HG02973 (cell line): ENCODE results near the gene DNAH17.

Experiments
- ATAC-seq: cut with Tn5 transposase; IDR thresholded peaks from one replicate; pipeline ENCODE4 v1.9.1; 2021; ENCODE audit warnings: moderate library complexity; ENCODE audit not compliant: unreplicated experiment

The DNAH17 gene

DNA sequence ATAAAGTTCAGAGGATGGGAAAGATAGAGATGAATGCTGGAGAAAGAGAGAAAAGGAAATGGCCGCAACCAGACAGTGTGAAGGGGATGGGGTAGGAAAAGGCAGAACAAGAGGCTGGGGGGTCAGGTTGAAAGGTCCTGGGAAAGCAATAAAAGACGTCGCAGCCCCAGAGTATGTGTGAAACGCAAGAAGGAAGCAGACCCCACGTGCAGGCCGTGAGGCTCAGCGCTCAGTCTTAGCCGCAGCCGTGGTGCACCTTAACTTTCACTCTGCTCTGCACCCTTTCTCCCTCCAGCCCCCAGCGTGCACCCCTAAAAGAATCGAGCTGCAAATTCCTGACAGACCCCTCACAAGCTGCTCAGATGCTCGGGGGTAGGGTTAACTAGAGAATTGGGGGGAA lies 1.9 kb downstream of the DNAH17 start:
- no peak for ATAC-seq

DNA sequence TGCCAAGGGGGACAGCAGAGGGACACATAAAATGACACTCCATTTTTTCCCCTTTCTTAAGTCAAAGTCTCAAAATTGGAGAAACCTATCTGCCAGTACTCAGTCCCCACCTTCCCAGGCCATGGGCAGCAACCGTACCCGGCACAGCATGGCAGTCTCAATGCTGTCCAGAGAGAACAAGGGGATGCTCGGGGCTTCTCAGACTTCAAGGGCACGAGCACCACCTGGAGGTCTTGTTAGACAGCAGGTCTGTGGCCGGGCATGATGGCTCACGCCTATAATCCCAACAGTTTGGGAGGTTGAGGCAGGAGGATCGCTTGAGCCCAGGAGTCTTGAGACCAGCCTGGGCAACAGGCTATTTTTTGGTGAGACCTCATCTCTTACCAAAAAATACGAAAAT lies 3.2 kb downstream of the DNAH17 start:
- ATAC-seq = no peak

DNA sequence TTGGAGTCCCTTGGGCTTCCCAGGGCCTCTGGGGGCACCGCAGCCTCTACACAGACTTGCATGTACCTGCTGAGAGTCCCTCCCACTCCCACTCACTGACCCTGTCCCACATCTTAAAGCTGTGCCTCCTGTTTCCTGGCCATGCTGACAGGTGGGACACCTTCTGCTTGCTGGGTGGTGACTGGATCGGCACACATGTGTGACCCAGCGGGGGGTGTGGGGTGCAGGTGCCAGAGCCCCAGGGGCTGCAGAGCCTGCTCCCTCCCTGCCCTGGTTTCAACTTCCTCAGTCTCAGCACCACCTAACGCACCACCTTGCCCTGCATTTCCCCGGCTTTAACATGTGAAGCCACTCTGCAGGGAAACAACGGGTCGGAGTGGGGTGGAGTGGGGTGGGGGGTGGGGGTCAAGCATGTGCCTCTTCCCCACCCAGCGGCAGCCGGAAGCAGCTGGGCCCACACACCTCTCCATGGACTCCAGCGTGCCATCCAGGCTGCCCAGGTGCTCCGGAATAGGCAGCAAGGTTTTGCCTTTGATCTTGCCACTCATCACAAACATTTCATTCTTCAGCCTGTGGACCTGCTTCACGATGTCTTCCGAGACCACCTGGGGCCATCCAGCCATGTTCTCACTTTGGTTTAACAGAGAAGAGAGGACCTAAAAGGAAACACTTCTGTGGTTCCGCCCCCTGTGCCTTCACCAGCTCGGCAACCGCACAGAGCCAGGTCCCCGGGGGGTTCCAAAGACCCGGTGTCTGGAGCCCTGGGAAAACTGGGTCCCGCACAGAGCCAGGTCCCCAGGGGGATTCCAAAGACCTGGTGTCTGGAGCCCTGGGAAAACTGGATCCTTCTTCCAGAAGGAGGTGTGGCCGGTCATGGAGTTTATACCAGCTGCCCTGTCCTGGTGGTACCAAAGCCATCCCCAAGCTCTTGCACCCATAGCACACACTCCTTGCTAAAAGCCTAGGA lies 4.7 kb downstream of the DNAH17 start:
- ATAC-seq = no peak

DNA sequence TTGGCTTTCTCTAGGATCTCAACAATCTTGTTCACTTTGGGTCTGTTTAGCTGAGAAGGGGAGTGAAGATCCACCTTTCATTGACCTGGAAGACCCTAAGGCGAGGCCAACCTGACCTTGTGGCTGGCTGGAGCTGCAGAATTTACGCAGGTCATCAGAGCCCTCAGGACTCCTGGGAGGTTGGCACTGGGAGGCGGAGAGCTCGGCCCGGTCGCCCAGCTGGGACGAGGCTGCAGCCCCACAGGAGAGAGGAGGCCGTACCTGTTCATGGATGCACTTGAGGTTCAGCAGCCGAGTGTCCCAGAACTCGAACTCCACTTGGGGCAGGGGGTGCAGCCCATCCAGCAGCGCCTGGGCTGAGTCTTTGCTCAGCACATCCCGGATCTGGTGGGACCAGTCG lies 5.9 kb downstream of the DNAH17 start:
- ATAC-seq = no peak

DNA sequence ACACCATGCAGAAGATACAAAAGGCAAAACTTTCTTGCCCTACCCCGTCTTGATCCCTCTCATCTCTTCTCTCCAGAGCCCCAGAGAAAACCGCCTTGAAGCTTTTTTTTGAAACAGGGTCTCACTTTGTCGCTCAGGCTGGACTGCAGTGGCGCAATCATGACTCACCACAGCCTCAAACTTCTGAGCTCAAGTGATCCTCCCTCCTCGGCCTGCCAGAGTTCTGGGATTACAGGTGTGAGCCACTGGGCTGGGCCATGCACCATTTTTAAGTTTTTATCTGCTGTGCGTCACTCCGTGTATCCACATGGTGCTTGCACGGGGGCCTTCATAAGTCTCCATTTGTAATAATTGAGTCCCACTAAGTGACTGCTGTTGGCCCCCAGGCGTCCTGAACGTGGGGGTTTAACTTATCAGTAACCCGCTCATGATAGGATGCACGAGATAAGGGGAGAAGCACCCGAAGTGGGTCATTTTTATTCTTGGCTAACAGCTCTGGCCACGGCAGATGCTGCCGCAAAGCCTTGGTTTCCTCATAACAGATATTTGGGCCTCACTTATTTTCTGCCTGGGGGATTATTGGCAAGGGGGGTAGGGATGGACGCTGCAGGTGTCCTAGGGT lies 8.6 kb downstream of the DNAH17 start:
- no peak for ATAC-seq

DNA sequence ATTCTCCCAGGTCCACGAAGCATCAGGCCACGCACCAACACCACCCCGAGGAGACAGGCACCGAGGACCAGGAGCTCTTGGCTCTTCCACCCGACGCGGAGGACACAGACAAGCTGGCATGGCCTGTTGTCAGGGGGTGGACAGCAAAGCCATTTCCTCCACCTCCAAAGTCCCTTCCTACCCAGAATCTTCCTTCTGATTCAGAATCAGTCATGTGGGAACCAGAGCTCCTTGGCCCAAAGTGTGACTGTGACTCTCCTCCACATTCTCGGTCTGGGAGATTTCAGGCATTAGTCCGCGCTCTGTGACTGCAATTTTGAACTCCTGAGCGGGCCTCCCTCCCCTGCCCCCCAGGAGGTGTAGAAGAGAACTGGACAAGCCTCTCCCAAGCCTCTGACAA lies 9.2 kb downstream of the DNAH17 start:
- no peak for ATAC-seq

DNA sequence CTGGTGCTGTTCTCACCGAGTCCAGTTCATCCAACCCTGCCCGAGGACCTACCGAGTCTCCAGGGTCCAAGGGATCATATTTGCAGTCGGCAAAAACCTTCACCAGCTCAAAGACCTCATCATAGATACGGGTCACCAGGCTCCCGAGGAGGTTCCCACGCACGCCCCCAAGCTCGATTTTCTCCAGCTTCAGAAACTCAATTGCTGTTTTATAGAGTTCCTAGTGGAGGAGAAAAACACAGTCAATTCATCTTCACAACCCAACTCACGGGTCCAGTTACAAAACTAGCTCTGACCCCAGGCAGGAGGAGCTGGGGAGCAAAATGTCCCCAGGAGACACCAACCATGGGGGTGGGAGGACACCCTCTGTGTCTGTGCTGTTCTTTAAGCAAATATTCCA lies 10.2 kb downstream of the DNAH17 start:
- ATAC-seq = no peak

DNA sequence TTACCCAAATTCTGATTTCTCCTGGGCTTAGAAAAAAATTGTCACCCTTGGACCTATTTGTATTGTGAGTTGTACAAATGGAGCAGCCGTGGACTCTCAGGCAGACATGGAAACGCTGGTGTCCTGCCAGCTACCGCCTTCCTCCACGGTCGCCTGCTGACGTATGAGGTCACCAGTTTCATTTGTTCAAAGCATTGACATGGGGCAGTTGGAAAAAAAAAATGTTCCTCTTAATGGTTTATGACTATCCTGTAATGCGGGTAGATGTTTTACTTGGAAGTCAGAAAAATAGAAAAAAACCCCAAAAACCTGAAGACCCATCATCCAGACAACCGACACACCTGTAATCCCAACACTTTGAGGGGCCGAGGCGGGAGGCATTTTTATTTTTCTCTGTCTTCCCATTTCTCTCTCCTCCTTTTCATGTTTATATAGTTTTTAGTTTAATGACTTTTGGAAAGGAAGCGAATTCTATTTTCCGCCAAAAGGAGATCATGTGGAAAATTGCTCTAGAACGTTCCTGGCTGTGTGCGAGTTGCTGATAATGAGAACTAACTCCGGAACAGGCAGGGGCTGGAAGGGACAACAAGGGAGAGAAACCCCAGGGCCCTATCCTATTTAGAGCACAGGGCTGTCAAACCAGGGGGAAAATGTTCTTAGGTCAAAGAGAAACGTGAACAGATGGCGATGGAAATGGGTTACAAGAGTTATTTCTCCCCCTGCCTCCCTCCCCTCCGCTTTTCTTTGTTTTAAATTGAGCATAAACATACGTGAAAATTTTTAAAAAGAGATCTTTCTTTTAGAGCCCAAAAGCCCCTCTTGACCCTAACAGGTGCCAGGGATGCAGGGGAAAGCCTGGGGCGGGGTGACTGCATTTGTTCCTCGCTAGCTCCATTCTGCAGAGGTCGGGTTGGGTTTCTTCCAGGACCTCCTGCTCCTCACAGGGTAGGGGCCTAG lies 13.7 kb downstream of the DNAH17 start:
- no peak for ATAC-seq

DNA sequence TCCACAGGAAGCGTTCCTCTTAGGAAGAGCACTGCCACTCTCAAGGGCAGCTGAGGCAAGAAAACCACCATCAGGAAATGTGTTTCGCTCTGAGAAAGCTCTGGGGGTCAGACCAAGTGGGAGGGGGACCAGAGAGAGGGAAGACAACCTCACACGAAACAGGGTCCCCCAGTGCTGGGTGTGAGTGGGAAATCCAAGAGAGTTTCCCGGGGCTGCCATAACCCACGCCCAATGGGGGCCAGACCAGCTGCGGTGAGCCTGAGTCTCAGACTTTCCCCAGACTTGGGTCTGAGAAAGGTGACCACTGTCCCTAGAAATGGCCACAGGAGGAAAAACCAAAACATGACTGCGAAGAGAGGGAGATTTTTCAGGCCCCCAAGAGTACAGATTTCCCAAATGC lies 14.5 kb downstream of the DNAH17 start:
- no peak for ATAC-seq

DNA sequence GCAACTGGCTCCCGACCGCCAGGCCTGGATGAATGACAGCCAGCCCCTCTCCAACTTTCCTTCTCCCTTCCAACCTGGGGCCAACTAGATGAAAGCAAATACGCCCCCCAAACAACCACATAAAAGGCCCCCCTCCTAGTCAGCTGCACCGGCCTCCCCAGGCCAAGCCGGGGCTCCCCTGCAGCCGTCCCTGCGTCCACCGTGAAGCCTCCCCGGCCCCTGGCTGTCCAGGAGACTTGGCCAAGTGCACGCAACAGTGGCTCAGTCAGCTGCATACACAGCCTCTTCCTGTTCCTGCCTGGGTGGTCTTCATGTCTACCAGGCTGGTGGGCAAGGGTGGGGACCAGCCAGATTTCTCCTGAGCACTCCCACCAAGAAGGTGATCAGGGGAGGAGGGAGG lies 16.0 kb downstream of the DNAH17 start:
- no peak for ATAC-seq

DNA sequence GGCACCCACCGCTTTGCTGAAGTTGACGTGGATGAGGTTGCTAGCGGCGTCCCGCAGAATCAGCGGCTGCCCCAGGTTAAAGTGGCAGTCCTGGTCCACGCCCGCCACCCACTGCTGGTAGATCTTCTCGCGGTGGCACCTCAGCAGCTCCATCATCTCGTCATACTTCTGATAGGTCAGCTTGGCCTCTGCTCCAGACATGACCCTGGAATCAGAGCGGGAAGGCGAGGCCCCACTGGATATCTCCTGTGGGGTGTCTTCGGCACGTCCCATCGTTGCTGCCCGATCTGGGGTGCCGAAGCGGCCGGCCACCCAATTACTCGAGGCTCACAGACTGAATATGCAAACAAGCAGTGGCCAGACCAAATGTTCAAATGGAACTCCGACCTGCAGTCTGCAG lies 16.5 kb downstream of the DNAH17 start:
- ATAC-seq = no peak

DNA sequence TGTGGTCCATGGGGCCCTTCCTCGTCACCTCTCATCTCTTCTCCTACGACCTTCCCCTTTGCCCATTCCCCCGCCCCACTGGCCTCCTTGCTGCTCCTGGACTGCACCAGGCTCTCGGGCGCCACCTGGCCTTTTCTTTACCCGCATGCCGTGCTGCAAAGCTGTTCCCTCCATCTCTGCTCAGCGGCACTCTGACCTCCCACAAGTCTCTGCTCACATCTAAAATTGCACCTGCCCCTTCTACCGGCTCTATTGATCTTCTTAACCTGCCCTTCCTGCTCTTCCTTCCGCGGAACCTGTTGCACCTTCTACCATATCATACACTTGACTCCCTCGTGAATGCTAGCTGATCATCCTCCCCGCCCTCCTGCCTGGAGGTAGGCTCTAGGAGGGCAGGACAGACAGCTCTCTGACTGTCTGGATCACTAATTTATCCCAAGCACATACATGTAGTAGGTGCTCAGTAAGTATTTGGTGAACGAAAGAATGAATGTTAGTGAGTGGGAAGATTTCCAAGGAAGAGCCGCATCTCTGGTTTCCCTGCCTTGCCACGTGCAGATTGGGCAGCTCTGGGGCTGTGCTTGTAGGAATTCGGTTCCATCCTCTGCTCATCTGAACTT lies 17.3 kb downstream of the DNAH17 start:
- ATAC-seq = no peak

DNA sequence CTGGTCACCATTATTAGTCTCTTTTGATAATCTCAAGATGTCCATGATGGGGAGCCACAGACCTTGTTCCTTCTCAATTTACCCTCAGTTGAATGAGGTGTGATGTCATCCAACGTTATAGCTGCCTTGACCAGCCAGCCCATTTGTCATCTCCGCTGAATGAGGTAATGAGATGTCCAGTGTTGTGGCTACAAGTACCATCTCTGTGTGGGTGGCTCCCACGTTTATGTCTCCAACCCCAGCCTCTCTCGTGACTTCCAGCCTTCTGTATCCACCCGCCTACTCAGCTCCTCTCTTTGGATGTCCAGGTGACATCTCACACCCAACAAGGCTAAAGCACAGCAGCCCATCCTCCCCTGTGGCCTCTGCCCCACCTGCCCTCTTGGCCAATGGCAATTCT lies 18.2 kb downstream of the DNAH17 start:
- no peak for ATAC-seq

DNA sequence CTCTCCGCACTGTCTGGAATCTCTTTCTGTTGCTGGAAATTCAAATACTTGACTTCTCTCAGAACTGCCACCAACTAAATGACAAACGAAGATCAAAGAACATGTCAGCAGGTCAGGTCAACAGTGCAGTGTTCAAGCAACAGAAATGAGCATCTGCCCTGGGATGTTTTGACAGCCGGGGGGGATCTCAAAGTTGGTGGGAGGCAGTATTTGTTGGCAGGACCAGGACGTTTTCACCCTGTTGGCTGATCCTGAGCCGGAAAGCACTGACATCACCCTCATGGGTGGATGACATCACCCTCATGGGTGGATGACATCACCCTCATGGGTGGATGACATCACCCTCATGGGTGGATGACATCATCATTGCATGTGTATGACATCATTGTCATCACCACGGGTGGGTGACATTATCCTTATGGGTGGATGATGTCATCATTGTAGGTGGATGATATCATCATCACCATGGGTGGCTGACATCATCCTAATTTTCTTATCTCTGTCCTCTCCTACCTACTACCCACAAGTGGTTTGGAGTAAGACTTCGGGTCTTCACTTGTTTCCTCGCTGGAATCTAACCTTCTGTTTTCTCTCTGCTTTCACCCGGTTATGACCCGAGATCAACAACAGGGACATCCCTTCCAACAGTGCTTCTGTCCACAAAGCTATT lies 18.9 kb downstream of the DNAH17 start:
- ATAC-seq = no peak

DNA sequence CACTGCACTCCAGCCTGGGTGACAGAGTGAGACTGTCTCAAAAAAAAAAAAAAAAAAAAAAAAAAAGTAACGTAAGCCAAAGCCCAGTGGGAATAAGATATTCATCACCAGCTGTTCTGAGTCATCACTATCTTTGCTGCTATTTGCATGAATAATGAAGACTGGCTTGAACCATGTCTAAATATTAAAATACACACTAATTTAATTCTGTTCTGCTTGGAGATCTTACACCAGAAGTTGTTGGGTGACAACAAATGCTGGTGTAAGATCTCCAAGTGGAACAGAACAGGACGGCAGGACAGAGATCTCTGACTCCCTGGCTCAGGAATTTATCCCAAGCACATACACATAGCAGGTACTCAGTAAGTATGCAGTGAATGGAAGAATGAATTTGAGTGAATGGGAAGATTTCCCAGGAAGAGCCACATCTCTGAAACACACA lies 19.6 kb downstream of the DNAH17 start:
- no peak for ATAC-seq

DNA sequence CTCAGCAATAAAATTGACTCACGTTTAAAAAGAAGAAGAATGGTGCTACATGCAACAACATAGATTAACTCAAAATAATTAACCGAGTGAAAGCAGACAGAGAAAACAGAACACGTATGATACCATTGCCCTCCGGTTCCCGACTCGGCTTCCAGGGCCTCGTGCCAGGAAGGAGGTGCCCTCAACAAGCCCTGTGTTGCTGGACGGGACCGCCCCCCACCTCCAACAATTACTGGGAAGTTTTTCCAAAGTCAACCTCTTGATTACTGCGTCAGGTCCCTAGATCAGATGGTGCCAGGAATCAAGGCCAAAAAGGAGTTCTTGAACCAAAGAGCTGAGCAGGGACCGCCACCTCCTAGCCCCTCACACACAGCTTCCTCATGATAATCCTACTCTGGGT lies 20.4 kb downstream of the DNAH17 start:
- ATAC-seq = no peak

DNA sequence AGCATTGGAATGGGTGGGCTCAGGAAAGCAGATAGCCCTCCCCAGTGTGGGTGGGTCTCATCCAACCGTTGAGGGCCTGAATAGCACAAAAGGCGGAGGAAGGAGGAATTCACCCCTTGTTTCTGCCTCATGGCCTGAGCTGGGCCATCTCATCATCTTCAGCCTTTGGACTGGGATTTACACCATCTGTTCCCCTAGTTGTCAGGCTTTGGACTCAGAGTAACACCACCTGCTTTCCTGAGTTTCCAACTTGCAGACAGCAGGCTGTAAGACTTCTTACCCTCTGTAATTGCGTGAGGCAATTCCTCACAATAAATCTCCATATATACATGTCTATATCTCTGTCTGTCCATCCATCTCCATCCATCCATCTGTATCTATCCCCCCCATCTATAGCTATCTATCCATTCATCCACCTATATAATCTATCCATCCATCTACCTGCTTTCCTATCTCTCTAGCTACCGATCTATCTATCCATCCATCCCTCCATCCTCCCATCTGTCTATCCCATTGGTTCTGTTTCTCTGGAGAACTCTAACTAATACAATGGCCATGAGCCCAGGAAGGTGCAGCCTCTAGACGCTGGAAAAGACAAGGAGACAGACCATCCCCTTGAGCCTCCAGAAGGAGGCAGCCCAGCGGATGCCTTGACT lies 21.3 kb downstream of the DNAH17 start:
- no peak for ATAC-seq

DNA sequence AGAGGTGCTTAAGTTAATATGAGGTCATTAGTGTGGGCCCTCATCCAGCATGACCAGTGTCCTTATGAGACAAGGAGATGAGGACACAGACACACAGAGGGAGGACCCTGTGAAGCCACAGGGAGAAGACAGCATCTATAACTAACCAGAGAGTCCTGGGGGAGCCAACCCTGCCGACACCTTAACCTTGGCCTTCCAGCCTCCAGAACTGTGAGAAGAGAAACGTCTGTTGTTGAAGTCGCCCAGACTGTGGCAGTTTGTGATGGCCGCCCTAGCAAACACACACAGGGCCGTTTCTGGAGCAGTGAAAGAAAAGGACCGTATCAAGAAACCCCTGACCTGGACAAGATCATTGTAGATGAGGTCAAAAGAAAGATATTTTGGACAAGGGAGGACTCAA lies 26.7 kb downstream of the DNAH17 start:
- no peak for ATAC-seq

DNA sequence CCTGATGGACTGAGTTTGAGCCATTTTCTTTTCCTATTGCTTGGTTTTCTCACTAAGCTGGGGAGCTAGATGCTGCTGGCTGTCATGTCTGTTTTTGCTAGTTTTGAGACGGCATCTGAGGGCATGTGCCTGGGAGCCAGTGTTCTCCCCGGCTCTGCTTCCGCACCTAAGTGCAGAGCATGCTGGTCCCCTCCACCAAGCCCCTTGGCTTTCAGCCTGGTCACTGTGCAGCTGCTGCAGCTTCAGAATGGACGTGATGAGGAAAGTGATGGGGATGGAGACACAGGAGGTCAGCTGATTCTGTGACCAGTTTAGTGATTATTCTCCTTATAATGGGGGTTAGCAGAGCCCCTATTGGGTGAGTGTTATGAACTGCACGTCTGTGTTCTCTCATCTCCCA lies 28.5 kb downstream of the DNAH17 start:
- ATAC-seq = no peak

DNA sequence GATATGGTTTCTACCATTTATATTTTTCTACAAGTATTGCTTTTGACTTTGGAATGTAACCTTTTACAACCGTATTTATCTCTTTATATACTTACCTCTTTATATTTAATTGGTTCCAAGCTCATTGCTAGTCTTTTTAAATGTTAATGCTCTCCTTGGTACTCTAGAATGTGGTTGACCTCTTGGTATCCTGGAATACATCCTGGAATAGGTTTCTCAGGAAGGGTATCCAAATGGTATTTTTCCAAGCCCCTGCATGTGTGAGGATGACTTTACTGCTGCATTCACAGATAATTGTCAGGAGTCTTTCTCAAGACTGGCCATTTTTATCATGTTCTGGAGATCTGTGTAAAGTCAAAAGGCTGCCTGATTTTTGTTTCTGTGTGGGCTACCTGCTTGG lies 30.2 kb downstream of the DNAH17 start:
- no peak for ATAC-seq
